SK-N-SH (cell line): Measurements from ENCODE around the gene SVIL. TPM values are rescaled to one million over a fixed set of nuclear protein-coding genes. Genes with fewer than 3 reads are reported as not detected.

Source experiments
- CTCF ChIA-PET: fragments of 300-600, 350-600 bp; formaldehyde crosslinking; extraction: SDS; loops from one replicate; lab custom pipeline; 2021; lab: Yijun Ruan, JAX
- POLR2A ChIA-PET: fragments of 350-600 bp; sonication (Branson Sonifier 250); formaldehyde crosslinking; extraction: SDS; loops from one replicate; lab custom pipeline; 2020; ENCODE audit warnings: antibody characterized with exemption, inconsistent platforms; lab: Yijun Ruan, JAX
- DNase-seq: peaks from one replicate; pipeline ENCODE4 v3.0.0; 2012
- H2AFZ ChIP-seq: fragments of 200-600 bp; sonication (generic); 2 replicates; pipeline ENCODE4 v1.8.1; 2016; ENCODE audit warnings: antibody characterized with exemption, mild to moderate bottlenecking, low read depth
- H3F3A ChIP-seq: fragments of 200-600 bp; sonication (generic); replicated peaks from 2 replicates; pipeline ENCODE3; 2016; ENCODE audit warnings: antibody characterized with exemption, mild to moderate bottlenecking; ENCODE audit not compliant: insufficient read depth
- H3K27ac ChIP-seq, 2 experiments: fragments of 200-500 bp in 1 of 2; fragments of 200-600 bp in 1 of 2; sonication (Bioruptor generic) in 1 of 2; sonication (generic), shearing (Covaris generic) in 1 of 2; 2 replicates each; pipeline versions ENCODE4 v1.5.1 to v1.6.1; 2014 to 2016; ENCODE audit warnings: low read depth in 2 of 2, inconsistent platforms in 1 of 2, low read length in 1 of 2, mild to moderate bottlenecking in 1 of 2, mixed read lengths in 1 of 2
- H3K27me3 ChIP-seq: fragments of 200-600 bp; sonication (generic), shearing (Covaris generic); 2 replicates; pipeline ENCODE4 v1.6.1; 2016; ENCODE audit warnings: mixed run types; ENCODE audit not compliant: insufficient read depth
- H3K36me3 ChIP-seq, 2 experiments: fragments of 200-500 bp in 1 of 2; fragments of 200-600 bp in 1 of 2; sonication (Bioruptor generic) in 1 of 2; sonication (generic) in 1 of 2; replicated peaks in 1 of 2; 2 replicates each; pipeline versions ENCODE3 to v1.5.1; 2014 to 2016; ENCODE audit warnings: low read length in 1 of 2, mild to moderate bottlenecking in 1 of 2; ENCODE audit not compliant: insufficient read depth in 2 of 2, control insufficient read depth in 1 of 2
- H3K4me1 ChIP-seq, 2 experiments: fragments of 200-500 bp in 1 of 2; fragments of 200-600 bp in 1 of 2; sonication (Bioruptor generic) in 1 of 2; sonication (generic), shearing (Covaris generic) in 1 of 2; 2 replicates each; pipeline versions ENCODE4 v1.5.1 to v1.6.1; 2014 to 2016; ENCODE audit warnings: low read depth in 1 of 2, low read length in 1 of 2, mixed run types in 1 of 2; ENCODE audit not compliant: insufficient read depth in 2 of 2, control insufficient read depth in 1 of 2
- H3K4me2 ChIP-seq: fragments of 200-600 bp; sonication (generic), shearing (Covaris generic); 2 replicates; pipeline ENCODE4 v1.6.1; 2017; ENCODE audit warnings: mixed run types
- H3K4me3 ChIP-seq, 2 experiments: fragments of 200-500 bp in 1 of 2; fragments of 200-600 bp in 1 of 2; sonication (Bioruptor generic) in 1 of 2; sonication (generic), shearing (Covaris generic) in 1 of 2; 2 replicates each; pipeline versions ENCODE4 v1.5.1 to v1.8.1; 2014 to 2016; ENCODE audit warnings: low read depth in 2 of 2, inconsistent platforms in 1 of 2, low read length in 1 of 2, mild to moderate bottlenecking in 1 of 2, mixed read lengths in 1 of 2, moderate library complexity in 1 of 2
- H3K79me2 ChIP-seq: fragments of 200-600 bp; sonication (generic); 2 replicates; pipeline ENCODE4 v1.8.1; 2017; ENCODE audit warnings: mild to moderate bottlenecking; ENCODE audit not compliant: insufficient read depth
- H3K9ac ChIP-seq: fragments of 200-600 bp; sonication (generic); 2 replicates; pipeline ENCODE4 v1.6.1; 2017; ENCODE audit warnings: mixed run types
- H3K9me2 ChIP-seq: fragments of 200-600 bp; sonication (generic); 2 replicates; pipeline ENCODE4 v1.6.1; 2017; ENCODE audit warnings: mixed run types
- H3K9me3 ChIP-seq: fragments of 200-600 bp; sonication (generic); 2 replicates; pipeline ENCODE4 v1.6.1; 2017; ENCODE audit warnings: mixed run types, mild to moderate bottlenecking, moderate library complexity
- H4K20me1 ChIP-seq: fragments of 200-600 bp; sonication (generic); 2 replicates; pipeline ENCODE4 v1.6.1; 2017; ENCODE audit warnings: mild to moderate bottlenecking, mixed run types; ENCODE audit not compliant: insufficient read depth
- ELF1 ChIP-seq: IDR thresholded peaks from 2 replicates; pipeline ENCODE4 v1.4.0; 2012
- EP300 ChIP-seq, 2 experiments: IDR thresholded peaks; 2 replicates each; pipeline versions ENCODE4 v1.4.0 to v1.6.1; 2012; ENCODE audit warnings: borderline replicate concordance in 1 of 2, low read depth in 1 of 2, low read length in 1 of 2
- EZH2phosphoT487 ChIP-seq: fragments of 200-600 bp; sonication (generic); IDR thresholded peaks from 2 replicates; pipeline ENCODE4 v1.6.1; 2017; ENCODE audit warnings: low read depth, mixed run types, mild to moderate bottlenecking, antibody characterized with exemption, moderate library complexity, borderline replicate concordance
- FOSL2 ChIP-seq: IDR thresholded peaks from 2 replicates; pipeline ENCODE4 v1.4.0; 2012; ENCODE audit warnings: low read depth, mild to moderate bottlenecking, moderate library complexity, borderline replicate concordance
- FOXM1 ChIP-seq: IDR thresholded peaks from 2 replicates; pipeline ENCODE4 v1.4.0; 2012; ENCODE audit warnings: low read depth, mild to moderate bottlenecking
- GABPA ChIP-seq: IDR thresholded peaks from 2 replicates; pipeline ENCODE4 v1.4.0; 2012; ENCODE audit warnings: low read depth, mild to moderate bottlenecking
- GATA2 ChIP-seq: sonication (generic); formaldehyde crosslinking; IDR thresholded peaks from 2 replicates; pipeline ENCODE4 v1.5.0; 2020; ENCODE audit warnings: mild to moderate bottlenecking, missing genetic modification reagents
- MEF2A ChIP-seq: IDR thresholded peaks from 2 replicates; pipeline ENCODE4 v1.4.0; 2012; ENCODE audit warnings: low read depth, borderline replicate concordance
- MXI1 ChIP-seq: IDR thresholded peaks from 2 replicates; pipeline ENCODE4 v1.6.1; 2012; ENCODE audit warnings: mild to moderate bottlenecking, low read depth, low read length, improper control_type of control experiment
- NFIC ChIP-seq: IDR thresholded peaks from 2 replicates; pipeline ENCODE4 v1.4.0; 2012; ENCODE audit warnings: borderline replicate concordance
- NRF1 ChIP-seq: IDR thresholded peaks from 2 replicates; pipeline ENCODE4 v1.6.1; 2012; ENCODE audit warnings: low read depth, mild to moderate bottlenecking, low read length
- POLR2AphosphoS5 ChIP-seq: IDR thresholded peaks from 2 replicates; pipeline ENCODE4 v1.6.1; 2012; ENCODE audit warnings: low read depth, low read length
- RCOR1 ChIP-seq: fragments of 150-350 bp; IDR thresholded peaks from 2 replicates; pipeline ENCODE4 v1.6.1; 2017; ENCODE audit warnings: antibody characterized with exemption, low read length
- RFX5 ChIP-seq: IDR thresholded peaks from 2 replicates; pipeline ENCODE4 v1.6.1; 2012; ENCODE audit warnings: mild to moderate bottlenecking, improper control_type of control experiment, low read length
- RXRA ChIP-seq: IDR thresholded peaks from 2 replicates; pipeline ENCODE4 v1.4.0; 2012; ENCODE audit warnings: low read depth, mild to moderate bottlenecking, borderline replicate concordance
- SIN3A ChIP-seq: IDR thresholded peaks from 2 replicates; pipeline ENCODE4 v1.6.1; 2012; ENCODE audit warnings: low read depth, mild to moderate bottlenecking, low read length, moderate library complexity, borderline replicate concordance
- SMC3 ChIP-seq: IDR thresholded peaks from 2 replicates; pipeline ENCODE4 v1.6.1; 2012; ENCODE audit warnings: low read depth, low read length, improper control_type of control experiment
- TAF1 ChIP-seq: IDR thresholded peaks from 2 replicates; pipeline ENCODE4 v1.6.1; 2012; ENCODE audit warnings: low read depth, mild to moderate bottlenecking, low read length, moderate library complexity, borderline replicate concordance
- TCF12 ChIP-seq: IDR thresholded peaks from 2 replicates; pipeline ENCODE4 v1.4.0; 2012
- TEAD4 ChIP-seq: IDR thresholded peaks from 2 replicates; pipeline ENCODE4 v1.4.0; 2012; ENCODE audit warnings: mild to moderate bottlenecking, borderline replicate concordance; ENCODE audit not compliant: insufficient read depth
- YY1 ChIP-seq: IDR thresholded peaks from 2 replicates; pipeline ENCODE4 v1.4.0; 2012; ENCODE audit warnings: low read depth, mild to moderate bottlenecking
- WGBS: methylation state at CpG from one replicate; pipeline ENCODE4 v1.1.6; 2017; ENCODE audit warnings: low lambda C conversion rate; 5-methylcytosine and 5-hydroxymethylcytosine counted together
- polyA plus RNA-seq, 3 experiments: library from polyadenylated mRNA; depleted of rRNA; stranded (reverse); fragments of >200 nt; gene quantifications; 2 replicates each; pipeline ENCODE4 v1.2.3, GENCODE V29; 2012
- TF ChIP-seq, protein P1 (sequence below): IDR thresholded peaks from 2 replicates; pipeline ENCODE4 v1.4.0; 2012; ENCODE audit warnings: low read depth, borderline replicate concordance
- TF ChIP-seq, protein P2 (sequence below): fragments of 150-350 bp; IDR thresholded peaks from 2 replicates; pipeline ENCODE4 v1.6.1; 2016; ENCODE audit warnings: mild to moderate bottlenecking, low read depth, low read length
- TF ChIP-seq, protein P3 (sequence below): IDR thresholded peaks from 2 replicates; pipeline ENCODE4 v1.4.0; 2012; ENCODE audit warnings: low read depth
- TF ChIP-seq, protein P4 (sequence below): IDR thresholded peaks from 2 replicates; pipeline ENCODE4; 2012
- TF ChIP-seq, protein P5 (sequence below): IDR thresholded peaks from 2 replicates; pipeline ENCODE4 v1.4.0; 2012; ENCODE audit warnings: low read depth, borderline replicate concordance
- TF ChIP-seq, protein P6 (sequence below): fragments of 200-600 bp; sonication (generic); IDR thresholded peaks from 2 replicates; pipeline ENCODE4 v1.6.1; 2017; ENCODE audit warnings: antibody characterized with exemption, mild to moderate bottlenecking, moderate library complexity

Gene SVIL
- polyA plus RNA-seq, 1 of the 3 experiments (the other 2 are of a cell fraction): 48.7 TPM

DNA sequence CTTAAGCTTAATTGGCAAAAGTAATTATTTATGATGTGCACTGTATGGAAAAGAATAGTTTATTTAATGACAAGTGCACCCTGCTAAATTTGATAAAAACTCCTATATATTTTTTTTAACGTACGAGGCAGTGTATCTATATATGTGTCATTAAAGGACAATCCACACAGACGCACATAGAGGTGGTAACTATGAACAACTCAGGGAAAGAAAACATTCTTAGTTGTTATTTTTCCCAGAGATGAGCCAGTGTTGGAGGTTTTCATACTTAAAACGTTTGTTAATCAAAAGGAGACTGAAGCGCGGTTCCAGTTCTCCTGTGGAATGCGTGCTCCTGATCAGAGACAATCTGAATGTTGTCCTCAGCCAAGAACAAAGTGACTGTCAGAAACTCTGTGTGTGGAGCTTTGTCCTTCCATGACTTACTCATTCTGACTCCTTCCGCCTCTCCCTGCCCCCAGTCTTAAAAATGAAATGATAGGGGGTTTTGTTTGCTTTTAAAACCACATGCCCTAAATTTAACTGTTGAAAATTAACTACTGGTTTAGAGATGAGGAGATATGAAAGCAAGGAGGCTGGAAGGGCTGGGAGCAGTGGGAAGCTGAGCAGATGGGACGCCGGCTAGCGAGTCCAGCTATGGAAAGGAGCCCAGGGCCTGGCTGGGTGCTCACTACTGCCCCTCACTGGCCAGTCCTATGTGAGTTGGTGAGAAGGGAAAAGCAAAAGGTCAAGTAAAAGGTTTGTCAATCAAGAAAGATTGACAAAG, 99.6 kb downstream of the SVIL start:
- peak overlapping the region; percentile 77 for H3K4me2 ChIP-seq
- H3K4me1 ChIP-seq: peaks cover 8 to 19% of the 10 kb centered on the region in 2 experiments
- no peaks in the 10 kb centered on the region for H3K9me3 ChIP-seq
- no peaks in the 10 kb centered on the region for H3K9me2 ChIP-seq
- peaks cover 92% of the 10 kb centered on the region for H4K20me1 ChIP-seq
- H3K27ac ChIP-seq: peak overlapping the region; percentile 61 to 79
- H3F3A ChIP-seq: peaks cover 25% of the 10 kb centered on the region
- ChIA-PET POLR2A (no interaction called here), CTCF (interaction anchor here (0.6 to 2.8 kb wide), 13 partner anchors 9 to 192 kb away, joined by 3 to 25 read pairs (median 4); no protein-coding TSS in a partner anchor)
- peaks cover 27 to 28% of the 10 kb centered on the region in 2 experiments for H3K36me3 ChIP-seq
- H3K79me2 ChIP-seq: peaks cover 23% of the 10 kb centered on the region
- H3K27me3 ChIP-seq: no peaks in the 10 kb centered on the region
- H2AFZ ChIP-seq: no peak overlapping the region
- H3K4me3 ChIP-seq: peak overlapping the region; percentile 10 to 46; a peak in 3 of 4 replicates
- DNase-seq: peak; percentile 71
- WGBS: 24% methylated on average over 11 of the region's 11 CpGs
- H3K9ac ChIP-seq: peak overlapping the region; percentile 47
- TF ChIP-seq NFIC: peak; percentile 57; the same call in 1 of the 2 replicates
- no peak for TF ChIP-seq GATA2 (CRISPR knock-in tag)
- TF ChIP-seq, protein P1, sequence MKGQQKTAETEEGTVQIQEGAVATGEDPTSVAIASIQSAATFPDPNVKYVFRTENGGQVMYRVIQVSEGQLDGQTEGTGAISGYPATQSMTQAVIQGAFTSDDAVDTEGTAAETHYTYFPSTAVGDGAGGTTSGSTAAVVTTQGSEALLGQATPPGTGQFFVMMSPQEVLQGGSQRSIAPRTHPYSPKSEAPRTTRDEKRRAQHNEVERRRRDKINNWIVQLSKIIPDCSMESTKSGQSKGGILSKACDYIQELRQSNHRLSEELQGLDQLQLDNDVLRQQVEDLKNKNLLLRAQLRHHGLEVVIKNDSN: no peak
- TF ChIP-seq POLR2AphosphoS5: peak; percentile 60; the same call in 1 of the 2 replicates
- TF ChIP-seq, protein P2, sequence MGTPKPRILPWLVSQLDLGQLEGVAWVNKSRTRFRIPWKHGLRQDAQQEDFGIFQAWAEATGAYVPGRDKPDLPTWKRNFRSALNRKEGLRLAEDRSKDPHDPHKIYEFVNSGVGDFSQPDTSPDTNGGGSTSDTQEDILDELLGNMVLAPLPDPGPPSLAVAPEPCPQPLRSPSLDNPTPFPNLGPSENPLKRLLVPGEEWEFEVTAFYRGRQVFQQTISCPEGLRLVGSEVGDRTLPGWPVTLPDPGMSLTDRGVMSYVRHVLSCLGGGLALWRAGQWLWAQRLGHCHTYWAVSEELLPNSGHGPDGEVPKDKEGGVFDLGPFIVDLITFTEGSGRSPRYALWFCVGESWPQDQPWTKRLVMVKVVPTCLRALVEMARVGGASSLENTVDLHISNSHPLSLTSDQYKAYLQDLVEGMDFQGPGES: no peak
- TF ChIP-seq NRF1: no peak
- no peak for TF ChIP-seq YY1
- TF ChIP-seq MEF2A: peak; percentile 87
- 0 out of 2 replicates have a peak, but pooled peaks have one; percentile 47 for TF ChIP-seq TEAD4
- no peak for TF ChIP-seq GABPA
- TF ChIP-seq SMC3: no peak
- TF ChIP-seq TCF12: peak; percentile 81
- no peak for TF ChIP-seq TAF1
- TF ChIP-seq RCOR1: no peak
- TF ChIP-seq ELF1: no peak
- TF ChIP-seq, protein P3, sequence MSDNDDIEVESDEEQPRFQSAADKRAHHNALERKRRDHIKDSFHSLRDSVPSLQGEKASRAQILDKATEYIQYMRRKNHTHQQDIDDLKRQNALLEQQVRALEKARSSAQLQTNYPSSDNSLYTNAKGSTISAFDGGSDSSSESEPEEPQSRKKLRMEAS: no peak
- TF ChIP-seq FOXM1: no peak
- TF ChIP-seq, protein P4, sequence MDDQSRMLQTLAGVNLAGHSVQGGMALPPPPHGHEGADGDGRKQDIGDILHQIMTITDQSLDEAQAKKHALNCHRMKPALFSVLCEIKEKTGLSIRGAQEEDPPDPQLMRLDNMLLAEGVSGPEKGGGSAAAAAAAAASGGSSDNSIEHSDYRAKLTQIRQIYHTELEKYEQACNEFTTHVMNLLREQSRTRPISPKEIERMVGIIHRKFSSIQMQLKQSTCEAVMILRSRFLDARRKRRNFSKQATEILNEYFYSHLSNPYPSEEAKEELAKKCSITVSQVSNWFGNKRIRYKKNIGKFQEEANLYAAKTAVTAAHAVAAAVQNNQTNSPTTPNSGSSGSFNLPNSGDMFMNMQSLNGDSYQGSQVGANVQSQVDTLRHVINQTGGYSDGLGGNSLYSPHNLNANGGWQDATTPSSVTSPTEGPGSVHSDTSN: peak; percentile 68
- peak; percentile 75; the same call in 1 of the 2 replicates for TF ChIP-seq RXRA
- peak in 1 of 2 experiments; percentile 63; a peak in 1 of 4 replicates for TF ChIP-seq EP300 (IDR thresholded peaks at IDR 0.05; ENCODE audit: borderline replicate concordance in 1 of 2, low read depth in 1 of 2, low read length in 1 of 2)
- TF ChIP-seq EZH2phosphoT487: no peak
- no peak for TF ChIP-seq RFX5
- peak; percentile 52; the same call in 1 of the 2 replicates for TF ChIP-seq FOSL2
- TF ChIP-seq MXI1: no peak
- TF ChIP-seq, protein P5, sequence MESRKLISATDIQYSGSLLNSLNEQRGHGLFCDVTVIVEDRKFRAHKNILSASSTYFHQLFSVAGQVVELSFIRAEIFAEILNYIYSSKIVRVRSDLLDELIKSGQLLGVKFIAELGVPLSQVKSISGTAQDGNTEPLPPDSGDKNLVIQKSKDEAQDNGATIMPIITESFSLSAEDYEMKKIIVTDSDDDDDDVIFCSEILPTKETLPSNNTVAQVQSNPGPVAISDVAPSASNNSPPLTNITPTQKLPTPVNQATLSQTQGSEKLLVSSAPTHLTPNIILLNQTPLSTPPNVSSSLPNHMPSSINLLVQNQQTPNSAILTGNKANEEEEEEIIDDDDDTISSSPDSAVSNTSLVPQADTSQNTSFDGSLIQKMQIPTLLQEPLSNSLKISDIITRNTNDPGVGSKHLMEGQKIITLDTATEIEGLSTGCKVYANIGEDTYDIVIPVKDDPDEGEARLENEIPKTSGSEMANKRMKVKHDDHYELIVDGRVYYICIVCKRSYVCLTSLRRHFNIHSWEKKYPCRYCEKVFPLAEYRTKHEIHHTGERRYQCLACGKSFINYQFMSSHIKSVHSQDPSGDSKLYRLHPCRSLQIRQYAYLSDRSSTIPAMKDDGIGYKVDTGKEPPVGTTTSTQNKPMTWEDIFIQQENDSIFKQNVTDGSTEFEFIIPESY: no peak; the same call in 1 of the 2 replicates
- TF ChIP-seq SIN3A: 0 out of 2 replicates have a peak, but pooled peaks have one; percentile 57
- TF ChIP-seq, protein P6, sequence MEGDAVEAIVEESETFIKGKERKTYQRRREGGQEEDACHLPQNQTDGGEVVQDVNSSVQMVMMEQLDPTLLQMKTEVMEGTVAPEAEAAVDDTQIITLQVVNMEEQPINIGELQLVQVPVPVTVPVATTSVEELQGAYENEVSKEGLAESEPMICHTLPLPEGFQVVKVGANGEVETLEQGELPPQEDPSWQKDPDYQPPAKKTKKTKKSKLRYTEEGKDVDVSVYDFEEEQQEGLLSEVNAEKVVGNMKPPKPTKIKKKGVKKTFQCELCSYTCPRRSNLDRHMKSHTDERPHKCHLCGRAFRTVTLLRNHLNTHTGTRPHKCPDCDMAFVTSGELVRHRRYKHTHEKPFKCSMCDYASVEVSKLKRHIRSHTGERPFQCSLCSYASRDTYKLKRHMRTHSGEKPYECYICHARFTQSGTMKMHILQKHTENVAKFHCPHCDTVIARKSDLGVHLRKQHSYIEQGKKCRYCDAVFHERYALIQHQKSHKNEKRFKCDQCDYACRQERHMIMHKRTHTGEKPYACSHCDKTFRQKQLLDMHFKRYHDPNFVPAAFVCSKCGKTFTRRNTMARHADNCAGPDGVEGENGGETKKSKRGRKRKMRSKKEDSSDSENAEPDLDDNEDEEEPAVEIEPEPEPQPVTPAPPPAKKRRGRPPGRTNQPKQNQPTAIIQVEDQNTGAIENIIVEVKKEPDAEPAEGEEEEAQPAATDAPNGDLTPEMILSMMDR: peak; percentile 98
